GM12878 (cell line): ENCODE results near the gene SLC39A13. TPM values are rescaled to one million over a fixed set of nuclear protein-coding genes. Genes with fewer than 3 reads are reported as not detected.
A peak's percentile ranks its signal among the peaks of the same experiment; 100 is the strongest.

Source experiments
- HCFC1 ChIP-seq: fragments of 150-350 bp; IDR thresholded peaks from 2 replicates; pipeline ENCODE4 v1.6.1; 2014; ENCODE audit warnings: low read length
- IKZF2 ChIP-seq, 2 experiments: fragments of 450-650 bp; IDR thresholded peaks; 2 replicates each; pipeline ENCODE4 v1.6.1; 2017; ENCODE audit warnings: mild to moderate bottlenecking in 2 of 2, moderate library complexity in 2 of 2
- MTA3 ChIP-seq: IDR thresholded peaks from 2 replicates; pipeline ENCODE4 v1.6.1; 2012; ENCODE audit warnings: low read length, inconsistent platforms, borderline replicate concordance
- PAX5 ChIP-seq: IDR thresholded peaks from 2 replicates; pipeline ENCODE4 v1.6.1; 2011; ENCODE audit warnings: low read depth, low read length, borderline replicate concordance
- SREBF2 ChIP-seq: IDR thresholded peaks from 2 replicates; pipeline ENCODE4 v1.6.1; 2012; ENCODE audit warnings: mild to moderate bottlenecking, low read length
- WRNIP1 ChIP-seq: IDR thresholded peaks from 2 replicates; pipeline ENCODE4 v1.6.1; 2011; ENCODE audit warnings: low read depth, low read length, improper control_type of control experiment, borderline replicate concordance
- ZBTB40 ChIP-seq: fragments of 450-650 bp; IDR thresholded peaks from 2 replicates; pipeline ENCODE4 v1.6.1; 2016; ENCODE audit warnings: mild to moderate bottlenecking, moderate library complexity, borderline replicate concordance
- ZNF207 ChIP-seq: fragments of 450-650 bp; IDR thresholded peaks from 2 replicates; pipeline ENCODE4 v1.6.1; 2014; ENCODE audit warnings: antibody characterized with exemption, mild to moderate bottlenecking, borderline replicate concordance
- polyA plus RNA-seq, 11 experiments: library from polyadenylated mRNA; depleted of rRNA in 4 of 11; unstranded in 6 of 11; stranded (reverse) in 5 of 11; fragments of >200 nt; fragmentation: Nextera tagmentation in 4 of 11; fragmentation: Illumina TruSeq in 1 of 11; extraction: Ambion mirVana in 4 of 11; extraction: Trizol in 1 of 11; gene quantifications; 1 replicate in 1 of 11; 2 replicates in 10 of 11; pipeline versions ENCODE4 v1.2.1 to v1.2.3, GENCODE V29; 2011 to 2016; ENCODE audit warnings: inconsistent platforms in 2 of 11, missing spikeins in 2 of 11, low read depth in 1 of 11
- total RNA-seq, 4 experiments: library from RNA; depleted of rRNA in 3 of 4; stranded (reverse); fragments of >200 nt in 3 of 4; fragmentation: Illumina TruSeq in 1 of 4; extraction: Trizol in 1 of 4; gene quantifications; 2 replicates each; pipeline versions ENCODE4 v1.2.1 to v1.2.3, GENCODE V29; 2013 to 2021

SLC39A13 gene
- total and polyA plus RNA-seq, 10 of the 15 experiments (the other 5 are each of a cell fraction or from before 2014, with no cell fraction given) = 0.23 to 19.8 (median 6.3) TPM

GRCh38 chr11:47378010-47378835 lies 30.2 kb upstream of the SLC39A13 start, which contains the start of gene SPI1 (continued):
- TF ChIP-seq MTA3 = no peak
- no peak for TF ChIP-seq PAX5
- TF ChIP-seq ZNF207 = no peak; the same call in 1 of the 2 replicates
- no peak for TF ChIP-seq HCFC1
- TF ChIP-seq ZBTB40 = no peak; the same call in 1 of the 2 replicates
- TF ChIP-seq WRNIP1 = no peak
- peak; percentile 35 to 46; a peak in 1 of 4 replicates for TF ChIP-seq IKZF2 (IDR thresholded peaks at IDR 0.05)
- no peak for TF ChIP-seq SREBF2
